ENCODE data around the gene CEP72.

- no peak for TF ChIP-seq CTCF (IDR thresholded peaks at IDR 0.05)
- no peak for TF ChIP-seq POLR2A (IDR thresholded peaks at IDR 0.05)
Measured at GRCh38 chr5:604391-604831, 7.7 kb upstream of the CEP72 start.
